RWPE2 (cell line): ENCODE data around the gene MEIS1.
A peak's percentile ranks its signal among the peaks of the same experiment; 100 is the strongest.

Source experiments
- ATAC-seq: fragments of 200-7000 bp; cut with Tn5 transposase; 3 replicates; pipeline ENCODE4 v1.9.1; 2021; ENCODE audit warnings: low read depth
- DNase-seq: peaks from one replicate; pipeline ENCODE4 v3.0.0-alpha.2; 2020; ENCODE audit warnings: low spot score
- H3K27ac ChIP-seq: fragments of 450-650 bp; 2 replicates; pipeline ENCODE4 v1.5.1; 2017; ENCODE audit warnings: mild to moderate bottlenecking; ENCODE audit not compliant: poor library complexity, severe bottlenecking
- H3K27me3 ChIP-seq: fragments of 250-450 bp; sonication (Bioruptor Pico); 2 replicates; pipeline ENCODE4 v1.5.1; 2021; ENCODE audit warnings: mild to moderate bottlenecking, moderate library complexity; ENCODE audit not compliant: insufficient read depth, poor library complexity, severe bottlenecking
- H3K36me3 ChIP-seq: fragments of 250-450 bp; sonication (Bioruptor Pico); 2 replicates; pipeline ENCODE4 v1.5.1; 2020; ENCODE audit warnings: low read depth, mild to moderate bottlenecking, moderate library complexity
- H3K4me1 ChIP-seq: fragments of 250-450 bp; sonication (Bioruptor Pico); 2 replicates; pipeline ENCODE4 v1.5.1; 2021; ENCODE audit warnings: mild to moderate bottlenecking, moderate library complexity; ENCODE audit not compliant: insufficient read depth, poor library complexity, severe bottlenecking
- H3K4me3 ChIP-seq: fragments of 250-450 bp; sonication (Bioruptor Pico); 2 replicates; pipeline ENCODE4 v1.5.1; 2021; ENCODE audit warnings: mild to moderate bottlenecking, moderate library complexity; ENCODE audit not compliant: severe bottlenecking
- H3K9me3 ChIP-seq: fragments of 250-450 bp; sonication (Bioruptor Pico); 2 replicates; pipeline ENCODE4 v1.5.1; 2021; ENCODE audit warnings: mild to moderate bottlenecking, moderate library complexity; ENCODE audit not compliant: severe bottlenecking
- CTCF ChIP-seq: fragments of 450-650 bp; IDR thresholded peaks from one replicate; pipeline ENCODE4 v1.5.1; 2017; ENCODE audit warnings: mild to moderate bottlenecking, moderate library complexity; ENCODE audit not compliant: poor library complexity, severe bottlenecking

MEIS1 gene

GRCh38 chr2:66555091-66555490, 120.2 kb downstream of the MEIS1 start:
- DNase-seq (no peak), ATAC-seq (peak; percentile 11; the same call in 1 of the 3 replicates)
- TF ChIP-seq CTCF: no peak
- H3K36me3 ChIP-seq: no peaks in the 10 kb centered on the region
- peak overlapping the region; percentile 1 for H3K4me3 ChIP-seq
- H3K27me3 ChIP-seq: no peaks in the 10 kb centered on the region
- H3K9me3 ChIP-seq: no peaks in the 10 kb centered on the region
- peak overlapping the region; percentile 83 for H3K27ac ChIP-seq
- H3K4me1 ChIP-seq: peaks cover 53% of the 10 kb centered on the region

GRCh38 chr2:66555501-66556324, 120.8 kb downstream of the MEIS1 start:
- no peak for TF ChIP-seq CTCF
- H3K27me3 ChIP-seq: no peaks in the 10 kb centered on the region
- DNase-seq (no peak), ATAC-seq (peak; percentile 76)
- H3K36me3 ChIP-seq: no peaks in the 10 kb centered on the region
- peak overlapping the region; percentile 83 for H3K27ac ChIP-seq
- H3K9me3 ChIP-seq: no peaks in the 10 kb centered on the region
- peak overlapping the region; percentile 1 for H3K4me3 ChIP-seq
- peaks cover 48% of the 10 kb centered on the region for H3K4me1 ChIP-seq

- ATAC-seq: peak; percentile 49; the same call in 1 of the 3 replicates
- DNase-seq: no peak
- Histone ChIP-seq H3K27ac (no peak overlapping the region), H3K9me3 (no peaks in the 10 kb centered on the region), H3K4me3 (no peak overlapping the region), H3K36me3 (0 out of 2 replicates have a peak, but pooled peaks cover 5% of the 10 kb centered on the region), H3K4me1 (peaks cover 31% of the 10 kb centered on the region), H3K27me3 (no peaks in the 10 kb centered on the region)
- no peak for TF ChIP-seq CTCF
Observed at GRCh38 chr2:66559672-66560071, 124.7 kb downstream of the MEIS1 start.

GRCh38 chr2:66560683-66561082, 125.8 kb downstream of the MEIS1 start:
- no peak for ATAC-seq
- H3K27ac ChIP-seq: no peak overlapping the region
- no peaks in the 10 kb centered on the region for H3K9me3 ChIP-seq
- peaks cover 23% of the 10 kb centered on the region for H3K4me1 ChIP-seq
- TF ChIP-seq CTCF: no peak
- no peak overlapping the region for H3K4me3 ChIP-seq
- DNase-seq: no peak
- no peaks in the 10 kb centered on the region for H3K27me3 ChIP-seq
- 0 out of 2 replicates have a peak, but pooled peaks cover 5% of the 10 kb centered on the region for H3K36me3 ChIP-seq

- TF ChIP-seq CTCF: no peak
- peaks cover 16% of the 10 kb centered on the region for H3K4me1 ChIP-seq
- H3K27me3 ChIP-seq: no peaks in the 10 kb centered on the region
- DNase-seq: no peak
- H3K36me3 ChIP-seq: 0 out of 2 replicates have a peak, but pooled peaks cover 5% of the 10 kb centered on the region
- no peak overlapping the region for H3K4me3 ChIP-seq
- no peak overlapping the region for H3K27ac ChIP-seq
- ATAC-seq: no peak
- no peaks in the 10 kb centered on the region for H3K9me3 ChIP-seq
Observed at GRCh38 chr2:66561645-66562303, 126.8 kb downstream of the MEIS1 start.
